Frontal cortex (tissue), 4 donors: ENCODE results near the gene AKAP6. TPM values are rescaled to one million over a fixed set of nuclear protein-coding genes. Genes with fewer than 3 reads are reported as not detected.

ENCODE experiments used
- DNase-seq, 2 donors: peaks; one replicate each; pipeline ENCODE4 v3.0.0; 2012; ENCODE audit warnings: low spot score in 2 of 2
- FAIRE-seq: peaks from 2 replicates; lab custom pipeline; 2012; peaks lifted over from hg19 to GRCh38; lab: Jason Lieb, UNC
- total RNA-seq: library from RNA; depleted of rRNA; stranded (reverse); fragments of >200 nt; gene quantifications from one replicate; pipeline ENCODE4 v1.2.3, GENCODE V29; 2014
- donor health status: control.
- donor health status: control.
- donor health status: control.

The AKAP6 gene
- total RNA-seq, 1 donor from 2014 or later = 102 TPM

GRCh38 chr14:32709027-32709426 is 379.9 kb downstream of the AKAP6 start:
- DNase-seq (no peak), FAIRE-seq (peak; percentile 3)

DNA sequence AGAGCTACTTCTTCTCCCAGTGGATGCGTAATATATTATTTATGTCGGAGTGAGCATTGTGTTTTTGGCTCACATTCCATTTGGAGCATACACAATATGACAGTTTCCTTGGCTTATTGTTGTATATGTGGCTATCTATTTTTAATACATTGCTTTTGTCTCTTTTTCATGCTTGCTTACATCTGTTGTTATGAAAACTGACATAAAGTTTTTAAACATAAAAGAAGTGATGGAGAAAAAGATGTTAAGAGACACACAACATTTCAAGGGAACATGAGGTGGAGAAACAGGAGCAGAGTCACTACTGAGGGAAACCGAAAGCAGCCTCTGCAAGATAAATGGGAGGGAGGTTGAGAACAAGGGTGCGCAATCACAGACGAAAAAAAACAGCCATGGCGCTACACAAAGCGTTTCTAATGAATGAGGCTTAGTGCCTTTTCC is 381.2 kb downstream of the AKAP6 start:
- no peak for FAIRE-seq
- no peak for DNase-seq

DNA sequence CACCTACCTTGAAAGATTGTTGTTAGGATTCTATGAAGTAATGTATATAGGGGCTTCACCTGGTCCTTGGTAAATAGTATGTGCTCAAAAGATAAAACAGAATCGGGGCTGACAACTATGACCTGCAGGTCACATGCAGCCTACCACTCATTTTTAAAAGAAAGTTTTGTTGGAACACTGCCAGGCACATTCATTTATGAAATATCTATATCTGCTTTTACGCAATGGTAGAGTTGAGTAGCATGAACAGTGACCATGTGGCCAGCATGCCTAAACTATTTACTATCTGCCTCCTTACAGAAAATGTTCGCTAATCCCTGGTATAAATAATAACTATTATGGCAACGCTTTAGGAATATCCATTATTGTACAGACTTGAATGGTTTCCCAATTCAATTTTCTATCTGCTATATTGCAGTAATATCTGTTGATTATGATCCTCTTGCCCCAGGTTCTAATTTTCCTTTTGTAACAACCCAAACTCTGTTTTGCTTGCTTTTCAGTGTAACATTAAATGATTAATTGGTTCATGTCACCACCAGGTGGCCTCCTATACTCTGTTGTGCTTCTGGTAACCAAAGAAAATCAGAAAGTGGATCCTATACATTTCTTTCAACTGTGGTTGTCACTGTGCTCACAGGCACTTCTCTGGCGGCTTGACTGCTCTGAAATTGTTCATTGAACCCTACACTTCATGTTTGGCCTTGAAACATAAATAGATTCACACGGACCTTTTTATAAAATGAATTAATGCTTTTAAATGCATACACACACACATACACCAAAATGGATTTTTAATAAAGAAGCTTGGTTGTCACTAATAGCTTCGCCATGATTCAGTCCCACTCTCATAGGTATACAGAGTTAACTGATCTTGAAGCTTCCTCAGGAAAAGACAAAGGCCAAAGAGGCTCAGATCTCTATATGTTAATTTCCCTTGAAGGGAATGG is 381.9 kb downstream of the AKAP6 start:
- FAIRE-seq (peak; percentile 39), DNase-seq (peak in 1 of 2 donors; percentile 10)

GRCh38 chr14:32713856-32714255 is 384.8 kb downstream of the AKAP6 start:
- FAIRE-seq = no peak
- no peak for DNase-seq

DNA sequence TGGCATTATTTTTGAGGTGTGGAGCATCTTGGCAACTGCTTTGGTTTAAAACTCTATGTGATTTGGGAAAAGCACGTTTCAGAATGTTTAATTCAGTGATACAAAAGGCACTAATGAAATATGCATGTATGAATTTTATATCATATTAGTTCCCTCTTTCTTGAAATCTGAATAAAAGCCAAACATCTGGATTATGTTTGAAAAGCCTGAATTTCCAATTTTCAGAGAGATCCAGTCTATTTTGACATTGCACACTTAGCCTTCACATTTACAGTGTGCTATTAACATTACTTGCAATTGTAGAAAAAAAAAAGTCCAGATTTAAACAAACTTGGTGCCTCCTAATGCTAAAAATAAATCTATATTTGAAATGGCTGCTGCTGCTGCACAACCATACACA is 390.5 kb downstream of the AKAP6 start:
- FAIRE-seq (no peak), DNase-seq (no peak)

- no peak for DNase-seq
- FAIRE-seq = no peak
These were observed 391.8 kb downstream of the AKAP6 start for GRCh38 chr14:32720927-32721326.

GRCh38 chr14:32722631-32723183 is 393.6 kb downstream of the AKAP6 start:
- no peak for DNase-seq
- FAIRE-seq = no peak

DNA sequence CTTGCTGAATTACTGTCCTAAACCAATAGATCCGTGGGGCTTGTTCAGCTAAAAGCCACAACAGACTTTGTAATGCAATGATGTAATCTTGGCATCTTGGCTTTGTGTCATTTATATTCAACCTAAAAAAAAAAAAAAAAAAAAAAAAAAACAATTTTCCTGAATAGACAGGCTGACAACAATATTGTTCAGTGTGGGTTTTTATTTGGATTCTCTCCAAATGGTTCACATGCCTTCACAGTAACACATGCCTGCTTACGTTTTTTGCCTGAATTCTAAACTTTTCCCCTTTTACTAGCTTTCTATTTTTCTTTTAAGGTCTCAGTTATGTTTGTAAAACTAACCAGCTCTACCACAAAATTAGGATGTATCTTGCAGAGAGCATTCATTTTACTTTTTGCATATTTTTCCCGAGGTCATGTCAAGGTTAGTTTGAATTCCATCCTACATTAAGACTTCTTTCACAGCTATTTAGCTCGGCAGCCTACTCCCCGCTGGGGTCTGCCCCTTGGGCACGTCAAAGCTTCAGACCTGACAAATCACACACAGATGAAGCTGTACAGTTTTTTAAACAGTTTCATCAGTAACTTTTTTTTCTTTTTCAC is 395.9 kb downstream of the AKAP6 start:
- FAIRE-seq (peak; percentile 69), DNase-seq (no peak)

GRCh38 chr14:32726516-32726915 is 397.4 kb downstream of the AKAP6 start:
- no peak for DNase-seq
- no peak for FAIRE-seq

DNA sequence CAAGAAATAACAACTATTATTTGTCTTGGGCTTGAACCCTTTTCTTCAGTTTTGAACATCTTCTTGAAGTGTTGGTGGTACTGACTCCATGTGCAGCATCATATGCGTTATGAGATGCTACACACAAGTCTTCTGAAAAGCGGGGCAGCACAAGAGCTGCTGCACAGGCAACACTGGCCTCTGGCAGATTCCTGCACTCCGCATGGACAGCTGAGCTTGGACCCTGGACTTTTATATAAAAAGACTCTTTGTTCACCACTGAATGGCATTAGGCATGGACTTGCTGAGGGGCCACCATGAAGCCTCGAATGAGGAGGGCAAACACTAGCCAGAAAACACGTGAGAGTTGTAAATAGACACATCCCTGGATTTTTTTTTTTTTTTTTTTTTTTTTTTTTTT is 398.7 kb downstream of the AKAP6 start:
- DNase-seq = no peak
- FAIRE-seq = no peak

DNA sequence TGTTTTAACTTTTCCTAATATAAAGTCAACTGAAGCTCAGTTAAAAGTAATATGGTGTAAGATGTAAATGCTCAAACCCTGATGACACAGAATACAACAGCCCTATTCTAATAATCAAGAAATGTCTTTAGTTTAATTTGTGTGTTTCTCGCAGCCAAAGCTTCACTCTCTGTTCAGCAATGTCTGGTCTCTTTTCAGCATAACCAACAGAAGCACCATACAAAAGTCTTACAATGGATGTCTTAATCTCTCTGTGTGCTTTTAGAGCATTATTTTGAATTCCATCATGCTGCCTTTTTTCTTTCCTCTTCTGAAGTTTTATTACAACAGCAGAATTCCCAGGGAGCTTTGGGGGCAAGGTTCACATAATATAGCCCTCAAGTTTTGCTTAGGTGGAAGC is 399.4 kb downstream of the AKAP6 start:
- no peak for FAIRE-seq
- DNase-seq = no peak

GRCh38 chr14:32728976-32729375 is 399.9 kb downstream of the AKAP6 start:
- no peak for DNase-seq
- FAIRE-seq = no peak

GRCh38 chr14:32731249-32731648 is 402.2 kb downstream of the AKAP6 start:
- DNase-seq = no peak
- peak; percentile 24 for FAIRE-seq

GRCh38 chr14:32733015-32733414 is 403.9 kb downstream of the AKAP6 start:
- no peak for DNase-seq
- FAIRE-seq = no peak

DNA sequence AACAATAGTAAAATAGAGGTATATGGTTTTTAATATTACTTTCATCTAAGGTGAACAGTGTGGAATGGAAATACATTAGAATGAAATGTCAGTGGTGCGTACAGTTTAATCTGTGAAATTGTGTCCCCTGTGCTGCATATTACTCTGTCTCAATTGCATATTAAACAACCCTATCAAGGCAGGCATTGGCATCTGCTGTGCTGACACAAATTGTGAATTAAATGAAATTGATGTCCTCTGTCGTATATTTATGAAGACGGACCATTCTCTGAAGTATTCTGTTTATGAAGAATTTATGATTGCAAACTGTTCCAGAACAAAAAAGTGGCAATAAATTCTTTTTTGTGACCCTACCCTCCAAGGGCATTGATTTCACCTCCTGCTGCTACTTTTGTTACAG is 405.2 kb downstream of the AKAP6 start:
- FAIRE-seq = no peak
- no peak for DNase-seq

DNA sequence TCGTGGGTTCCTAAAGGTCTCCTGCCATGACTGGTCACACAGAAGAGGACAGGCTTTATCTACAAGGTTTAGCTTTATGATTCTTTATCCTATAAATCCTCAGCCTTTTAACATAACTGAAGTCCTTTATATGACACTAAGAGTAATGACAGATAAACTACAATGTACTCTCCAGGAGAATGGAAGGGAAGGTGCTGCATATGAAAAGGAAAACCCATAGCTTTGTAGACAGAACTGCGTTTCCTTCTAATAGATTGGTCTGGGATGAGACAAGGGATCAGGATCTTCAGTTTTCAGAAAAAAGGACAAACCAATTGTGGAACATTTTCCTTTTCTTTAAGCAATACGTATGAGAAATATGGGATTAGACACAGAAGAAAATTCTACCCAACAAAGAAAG is 408.5 kb downstream of the AKAP6 start:
- no peak for DNase-seq
- FAIRE-seq = no peak

DNA sequence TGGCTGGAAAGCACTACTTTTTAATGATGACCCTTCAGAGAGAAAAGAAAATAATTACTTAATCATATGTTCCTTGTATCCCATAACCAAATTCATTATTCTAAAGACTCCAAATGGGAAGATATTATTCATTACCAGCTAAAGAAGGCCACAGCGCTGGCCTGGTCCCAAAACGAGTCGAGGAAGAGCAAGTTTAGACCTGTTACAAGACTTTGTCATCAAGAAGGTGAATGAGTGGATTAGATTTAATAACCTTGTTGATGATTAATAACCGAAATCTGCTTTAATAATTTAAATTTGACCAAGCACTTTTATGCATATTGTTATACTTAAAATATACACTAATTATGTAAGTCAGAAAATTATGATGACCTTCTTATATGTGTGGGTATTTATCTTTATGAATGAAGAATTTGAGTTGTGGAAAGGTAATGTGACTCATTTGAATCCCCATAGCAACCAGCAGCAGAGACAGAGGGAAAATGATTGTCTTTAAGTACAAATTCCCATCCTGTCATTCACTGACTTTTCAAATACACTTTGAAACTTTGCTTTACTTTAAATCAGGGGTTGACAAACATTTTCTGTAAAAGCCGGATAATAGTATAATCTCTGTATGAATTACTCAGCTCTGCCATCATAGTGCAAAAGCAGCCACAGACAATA is 409.2 kb downstream of the AKAP6 start:
- no peak for FAIRE-seq

DNA sequence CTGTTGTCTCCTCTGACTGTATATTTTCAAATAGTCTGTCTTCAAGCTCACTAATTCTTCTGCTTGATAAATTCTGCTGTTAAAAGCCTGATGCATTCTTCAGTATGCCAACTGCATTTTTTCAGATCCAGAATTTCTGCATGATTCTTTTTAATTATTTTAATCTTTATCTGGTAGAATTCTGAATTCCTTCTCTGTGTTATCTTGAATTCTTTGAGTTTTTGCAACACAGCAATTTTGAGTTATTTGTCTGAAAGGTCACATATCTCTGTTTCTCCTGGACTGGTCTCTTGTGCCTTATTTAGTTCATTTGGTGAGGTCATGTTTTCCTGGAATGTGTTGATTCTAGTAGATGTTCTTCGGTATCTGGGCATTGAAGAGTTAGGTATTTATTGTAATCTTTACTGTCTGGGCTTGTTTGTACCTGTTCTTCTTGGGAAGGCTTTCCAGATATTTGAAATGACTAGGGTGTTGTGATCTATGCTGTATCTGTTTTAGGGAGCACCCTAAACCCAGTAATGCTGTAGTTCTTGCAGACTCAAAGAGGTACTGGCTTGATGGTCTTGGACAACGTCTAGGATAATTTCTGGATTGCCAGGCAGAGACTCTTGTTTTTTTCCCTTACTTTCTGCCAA is 415.8 kb downstream of the AKAP6 start:
- FAIRE-seq = no peak

More for the DNA sequence above, 409.2 kb downstream of the AKAP6 start:
- no peak for DNase-seq

DNA sequence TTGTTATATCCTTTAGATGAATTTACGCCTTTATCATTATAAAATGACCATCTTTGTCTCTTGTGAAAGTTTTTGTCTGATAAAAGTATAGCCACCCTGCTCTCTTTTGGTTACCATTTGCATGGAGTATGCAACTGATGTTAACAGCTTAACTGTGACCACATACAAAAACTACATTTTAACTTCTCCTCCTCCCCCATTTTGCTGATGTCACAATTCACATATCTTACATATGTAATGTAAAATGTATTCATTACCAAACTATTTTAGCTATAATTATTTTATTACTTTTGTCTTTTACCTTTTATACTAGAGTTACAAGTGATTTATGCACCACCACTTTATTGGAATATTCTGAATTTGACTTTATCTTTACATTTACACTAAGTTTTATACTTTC is 425.1 kb downstream of the AKAP6 start:
- DNase-seq (no peak), FAIRE-seq (no peak)

More for the DNA sequence above, 415.8 kb downstream of the AKAP6 start:
- DNase-seq = no peak

GRCh38 chr14:32756173-32756572 is 427.1 kb downstream of the AKAP6 start:
- DNase-seq = no peak
- FAIRE-seq = no peak
